Left lung (tissue), 10 donors: Measurements from ENCODE around the gene SND1. TPM values are rescaled to one million over a fixed set of nuclear protein-coding genes. Genes with fewer than 3 reads are reported as not detected.
A peak's percentile ranks its signal among the peaks of the same experiment; 100 is the strongest.

Experiments used
- ATAC-seq: fragments of 200-7000 bp; cut with Tn5 transposase; one replicate; pipeline ENCODE4 v1.9.1; 2020; ENCODE audit warnings: moderate library complexity
- DNase-seq, 4 donors: peaks; one replicate each; pipeline ENCODE4 v3.0.0-alpha.2; 2013 to 2020
- H3K27ac ChIP-seq, 2 donors: fragments of 200-600 bp; sonication (generic) in 1 of 2; one replicate each; pipeline versions ENCODE4 v1.5.0 to v1.8.0; 2020 to 2021
- H3K27me3 ChIP-seq, 2 donors: fragments of 200-600 bp; sonication (generic) in 1 of 2; one replicate each; pipeline versions ENCODE4 v1.5.0 to v1.8.0; 2020 to 2021
- H3K36me3 ChIP-seq, 2 donors: fragments of 200-600 bp; sonication (generic) in 1 of 2; one replicate each; pipeline versions ENCODE4 v1.5.0 to v1.8.0; 2020 to 2021
- H3K4me1 ChIP-seq, 2 donors: fragments of 200-600 bp; one replicate each; pipeline ENCODE4 v1.8.0; 2021
- H3K4me3 ChIP-seq, 2 donors: fragments of 200-600 bp; sonication (generic) in 1 of 2; one replicate each; pipeline versions ENCODE4 v1.5.0 to v1.8.0; 2020 to 2021; ENCODE audit warnings: mild to moderate bottlenecking in 1 of 2
- H3K9me3 ChIP-seq, 2 donors: fragments of 200-600 bp; sonication (generic) in 1 of 2; one replicate each; pipeline versions ENCODE4 v1.5.0 to v1.8.0; 2020 to 2021
- CTCF ChIP-seq, 2 donors: fragments of 200-600 bp; sonication (generic) in 1 of 2; IDR thresholded peaks; one replicate each; pipeline versions ENCODE4 v1.5.0 to v1.8.0; 2021; ENCODE audit warnings: antibody characterized with exemption in 2 of 2
- intact Hi-C, 2 donors: fragments of 100-400 bp; cut with DNase I; formaldehyde crosslinking; loops; one replicate each; pipeline versions ENCODE4 v1.11.2 to v1.14.2; 2022
- polyA plus RNA-seq, 6 donors: library from polyadenylated mRNA; unstranded; fragments of 120-200 nt; gene quantifications; one replicate each; pipeline ENCODE4 v1.2.1, GENCODE V29; 2013; ENCODE audit not compliant: insufficient read length in 6 of 6
- total RNA-seq, 2 donors: library from RNA; stranded (reverse); fragmentation: NEBNext Ultra II Directional; extraction: Animal tissue kit (Norgen Biotek cat#: 25700); gene quantifications; one replicate each; pipeline ENCODE4 v1.2.1, GENCODE V29; 2021
- donor health status: DM: no; HTN: yes; CAD: no.
- donor health status: DM: no; HTN: no; CAD: no.

Gene SND1
- total and polyA plus RNA-seq, 8 donors, result 141 to 229 (median 156) TPM

DNA sequence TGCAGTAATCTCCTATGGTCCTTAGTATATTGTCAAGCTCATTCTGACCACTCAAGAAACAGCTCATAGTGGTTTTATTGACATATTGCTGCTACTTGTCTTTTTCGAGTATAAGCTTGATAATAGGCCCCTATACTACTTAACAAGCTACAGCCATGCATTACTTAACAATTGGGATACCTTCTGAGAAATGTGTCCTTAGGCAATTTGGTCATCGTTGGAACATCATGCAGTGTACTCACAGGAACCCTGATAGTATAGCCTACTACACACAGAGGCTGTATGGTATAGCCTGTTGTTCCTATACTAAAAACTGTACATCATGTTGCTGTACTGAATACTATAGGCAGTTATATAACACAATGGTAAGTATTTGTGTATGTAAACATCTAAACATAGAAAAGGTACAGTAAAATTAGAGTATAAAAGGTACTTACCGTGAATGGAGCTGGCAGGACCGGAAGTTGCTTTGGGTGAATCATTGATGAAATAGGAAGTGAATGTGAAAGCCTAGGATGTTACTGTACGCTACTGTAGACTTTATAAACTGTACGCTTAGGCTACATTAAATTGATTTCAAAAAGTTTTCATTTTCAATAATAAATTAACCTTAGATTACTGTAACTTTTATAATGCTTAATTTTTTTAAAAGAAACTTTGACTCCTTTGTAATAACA is 218.4 kb downstream of the SND1 start:
- ATAC-seq (no peak), DNase-seq (no peak)
- H3K27me3 ChIP-seq, result no peaks in the 10 kb centered on the region
- H3K4me3 ChIP-seq, result no peak overlapping the region
- TF ChIP-seq CTCF (IDR thresholded peaks at IDR 0.05), result no peak
- intact Hi-C loops, result no loop called here
- peak overlapping the region in 1 of 2 donors; percentile 40 for H3K27ac ChIP-seq
- H3K9me3 ChIP-seq, result no peaks in the 10 kb centered on the region
- H3K36me3 ChIP-seq, result no peaks in the 10 kb centered on the region
- peaks cover 0 to 6% of the 10 kb centered on the region in 2 donors for H3K4me1 ChIP-seq

GRCh38 chr7:127871226-127871625 is 219.2 kb downstream of the SND1 start:
- ATAC-seq, result no peak
- TF ChIP-seq CTCF (IDR thresholded peaks at IDR 0.05), result no peak
- no peaks in the 10 kb centered on the region for H3K9me3 ChIP-seq
- no peak for DNase-seq
- intact Hi-C loops, result no loop called here
- H3K27ac ChIP-seq, result no peak overlapping the region
- H3K4me1 ChIP-seq, result peaks cover 0 to 11% of the 10 kb centered on the region in 2 donors
- no peaks in the 10 kb centered on the region for H3K27me3 ChIP-seq
- H3K36me3 ChIP-seq, result no peaks in the 10 kb centered on the region
- no peak overlapping the region for H3K4me3 ChIP-seq

DNA sequence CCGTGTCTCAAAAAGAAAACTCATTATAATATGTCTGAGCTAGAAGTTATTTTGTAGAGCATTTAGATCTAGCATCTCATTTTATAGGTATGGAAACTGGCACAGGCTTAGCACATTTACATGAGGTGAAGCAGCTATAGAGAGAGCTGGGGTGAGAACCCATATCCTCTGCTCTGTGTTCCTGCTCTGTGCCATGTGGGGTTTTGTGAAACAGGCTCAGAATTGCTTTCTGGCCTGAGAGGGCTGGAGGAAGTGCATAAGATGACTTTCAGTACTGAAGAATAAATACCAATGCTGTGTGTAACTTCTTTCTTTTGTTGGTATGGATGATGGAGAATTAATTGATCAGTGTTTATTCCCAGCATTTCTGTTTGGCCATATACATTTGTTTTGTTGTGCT is 220.1 kb downstream of the SND1 start:
- ATAC-seq (peak; percentile 11), DNase-seq (no peak)
- intact Hi-C loops, result no loop called here
- peaks cover 0 to 20% of the 10 kb centered on the region in 2 donors for H3K4me1 ChIP-seq
- H3K27ac ChIP-seq, result no peak overlapping the region
- no peaks in the 10 kb centered on the region for H3K27me3 ChIP-seq
- no peak for TF ChIP-seq CTCF (IDR thresholded peaks at IDR 0.05)
- no peaks in the 10 kb centered on the region for H3K9me3 ChIP-seq
- H3K4me3 ChIP-seq, result no peak overlapping the region
- H3K36me3 ChIP-seq, result no peaks in the 10 kb centered on the region

GRCh38 chr7:127873151-127873550 is 221.2 kb downstream of the SND1 start:
- peaks cover 0 to 31% of the 10 kb centered on the region in 2 donors for H3K4me1 ChIP-seq
- H3K36me3 ChIP-seq, result no peaks in the 10 kb centered on the region
- no peak overlapping the region for H3K4me3 ChIP-seq
- DNase-seq (no peak), ATAC-seq (peak; percentile 84)
- intact Hi-C loops, result no loop called here
- no peaks in the 10 kb centered on the region for H3K9me3 ChIP-seq
- H3K27me3 ChIP-seq, result no peaks in the 10 kb centered on the region
- no peak for TF ChIP-seq CTCF (IDR thresholded peaks at IDR 0.05)
- no peak overlapping the region for H3K27ac ChIP-seq

GRCh38 chr7:127873715-127874636 is 222.0 kb downstream of the SND1 start:
- H3K4me1 ChIP-seq, result peaks cover 0 to 33% of the 10 kb centered on the region in 2 donors
- ATAC-seq (no peak), DNase-seq (no peak)
- intact Hi-C loops, result no loop called here
- no peak for TF ChIP-seq CTCF (IDR thresholded peaks at IDR 0.05)
- H3K9me3 ChIP-seq, result no peaks in the 10 kb centered on the region
- no peak overlapping the region for H3K27ac ChIP-seq
- no peak overlapping the region for H3K4me3 ChIP-seq
- H3K36me3 ChIP-seq, result no peaks in the 10 kb centered on the region
- no peaks in the 10 kb centered on the region for H3K27me3 ChIP-seq
